H54 (cell line): ENCODE data around the gene HJV.
"Not testable (repeated sequence)": the region's sequence is repeated elsewhere in the genome, so short reads cannot be mapped to it uniquely, and the experiment has no call there.

Experiments used
- DNase-seq: peaks from one replicate; pipeline ENCODE4 v3.0.0; 2011; ENCODE audit warnings: low spot score, mixed read lengths; ENCODE audit not compliant: insufficient read length
- FAIRE-seq: peaks from 3 replicates; lab custom pipeline; 2011; peaks lifted over from hg19 to GRCh38; lab: Jason Lieb, UNC
- POLR2A ChIP-seq: IDR thresholded peaks from 2 replicates; pipeline ENCODE4 v1.6.1; 2011; ENCODE audit warnings: low read depth, mild to moderate bottlenecking, low read length

Gene HJV, protein sequence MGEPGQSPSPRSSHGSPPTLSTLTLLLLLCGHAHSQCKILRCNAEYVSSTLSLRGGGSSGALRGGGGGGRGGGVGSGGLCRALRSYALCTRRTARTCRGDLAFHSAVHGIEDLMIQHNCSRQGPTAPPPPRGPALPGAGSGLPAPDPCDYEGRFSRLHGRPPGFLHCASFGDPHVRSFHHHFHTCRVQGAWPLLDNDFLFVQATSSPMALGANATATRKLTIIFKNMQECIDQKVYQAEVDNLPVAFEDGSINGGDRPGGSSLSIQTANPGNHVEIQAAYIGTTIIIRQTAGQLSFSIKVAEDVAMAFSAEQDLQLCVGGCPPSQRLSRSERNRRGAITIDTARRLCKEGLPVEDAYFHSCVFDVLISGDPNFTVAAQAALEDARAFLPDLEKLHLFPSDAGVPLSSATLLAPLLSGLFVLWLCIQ

DNA sequence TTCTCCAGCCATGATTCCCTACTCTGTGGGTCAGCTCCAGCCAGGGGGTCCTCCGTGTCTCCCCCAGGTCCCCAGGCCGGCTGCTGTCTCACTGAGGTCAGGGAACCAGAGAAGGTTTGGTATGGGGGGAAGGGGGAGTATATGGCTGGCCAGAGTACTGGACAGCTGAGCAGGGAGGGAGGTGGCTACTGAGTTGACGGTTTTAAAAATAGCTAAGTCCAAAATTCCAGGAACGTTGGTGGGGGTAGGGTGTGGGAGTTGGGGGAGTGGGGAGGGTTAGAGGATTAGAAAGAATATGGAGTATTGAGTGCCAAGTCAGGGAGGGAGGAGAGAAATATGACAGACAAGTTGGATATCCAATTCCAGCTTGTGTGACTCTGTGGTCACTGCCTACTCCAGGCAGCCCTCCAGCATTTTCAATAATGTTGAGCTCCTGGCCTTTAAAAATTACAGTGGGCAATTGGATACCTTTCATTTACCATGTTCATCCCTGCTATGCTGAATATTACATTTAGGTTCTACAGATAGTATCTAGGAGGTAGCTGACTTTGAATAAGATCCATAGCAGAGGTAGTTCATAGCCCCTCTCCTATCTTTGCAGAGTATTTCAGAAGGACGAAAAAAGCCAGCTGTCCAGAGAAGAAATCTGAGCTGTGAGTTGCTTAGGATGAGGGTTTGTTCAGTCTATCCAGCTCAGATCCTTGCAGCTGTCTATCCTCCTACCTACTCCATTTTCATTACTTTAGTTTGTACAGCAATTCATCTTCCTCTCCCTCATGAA, at the start of gene HJV:
Gene HJV (minus strand): TSS at position 114 of the 781 bp plus-strand sequence. CDS start 1,504 bp downstream, outside the sequence.
- DNase-seq: no peak
- TF ChIP-seq POLR2A: no peak
- FAIRE-seq: no peak

DNA sequence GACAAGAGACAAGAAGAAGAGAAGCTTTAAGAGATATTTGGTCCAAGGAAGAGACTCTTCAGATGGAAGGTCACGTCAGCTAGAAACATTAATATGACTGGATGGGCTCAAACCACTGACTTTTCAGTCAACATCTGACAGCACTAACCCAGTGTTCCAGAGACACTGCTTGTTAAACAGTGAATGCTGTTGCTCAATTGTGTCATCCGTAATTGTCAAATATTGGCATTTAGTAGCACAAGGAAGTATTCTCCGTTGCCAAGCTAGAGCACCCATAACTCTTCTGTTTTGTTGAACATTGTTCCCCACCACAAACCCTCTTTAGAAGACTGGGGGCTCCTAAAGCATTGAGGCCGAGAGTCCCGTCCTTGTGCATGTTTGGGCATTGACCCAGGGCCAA, 37.6 kb upstream of the HJV start:
- FAIRE-seq, DNase-seq: not testable (repeated sequence)

DNA sequence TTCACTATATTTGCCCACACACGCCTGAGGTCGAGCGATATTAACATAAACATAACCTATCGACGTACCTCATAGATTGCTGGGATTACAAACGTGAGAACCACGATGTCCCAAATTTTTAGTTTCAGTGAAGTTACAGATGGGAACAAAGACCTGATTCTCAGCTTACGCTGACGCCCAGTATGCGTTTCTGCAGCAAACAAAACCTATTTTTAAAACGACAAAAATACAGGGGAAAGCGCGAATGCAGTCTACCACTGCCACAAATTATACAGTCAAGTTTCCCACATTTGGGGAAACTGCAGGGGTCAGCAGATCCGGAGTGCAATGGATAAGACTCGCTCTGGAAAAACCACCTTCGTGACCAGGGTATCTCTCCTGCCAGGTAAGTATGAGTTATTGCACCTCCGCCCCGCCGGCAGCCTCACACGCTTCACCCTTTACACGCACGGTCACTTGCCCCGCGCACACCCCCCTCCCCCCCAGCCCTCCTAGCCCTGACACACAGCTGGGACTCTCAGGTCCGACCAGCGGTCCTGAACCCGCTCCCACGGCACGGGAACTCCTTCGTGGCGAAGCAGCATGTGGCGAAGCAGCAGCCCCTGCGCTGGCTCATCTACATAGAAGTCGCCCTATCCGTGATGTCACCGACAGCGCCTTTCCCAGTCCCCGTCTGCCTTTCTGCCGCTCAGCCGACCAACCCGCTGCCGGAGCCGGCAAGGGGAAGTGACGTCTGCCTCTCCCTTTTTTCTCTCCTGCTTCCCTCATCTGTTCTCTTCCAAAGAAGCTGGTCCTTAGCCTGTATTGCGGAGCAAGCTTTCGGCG, 30.5 kb upstream of the HJV start:
- TF ChIP-seq POLR2A: peak; percentile 99
- FAIRE-seq (peak; percentile 57), DNase-seq (peak; percentile 49)

DNA sequence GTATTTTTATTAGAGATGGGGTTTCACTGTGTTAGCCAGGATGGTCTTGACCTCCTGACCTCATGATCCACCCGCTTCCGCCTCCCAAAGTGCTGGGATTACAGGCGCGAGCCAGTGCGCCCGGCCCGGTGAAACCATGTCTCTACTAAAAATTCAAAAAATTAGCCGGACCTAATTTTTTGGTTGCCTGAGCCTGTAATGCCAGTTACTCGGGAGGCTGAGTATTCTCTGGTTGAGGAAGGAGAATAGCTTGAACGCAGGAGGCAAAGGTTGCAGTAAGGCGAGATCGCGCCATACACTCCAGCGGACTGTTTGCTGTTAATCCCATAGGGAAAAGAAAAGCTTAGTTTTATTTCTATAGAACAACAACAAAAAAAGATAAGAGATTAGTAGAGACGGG, 29.9 kb upstream of the HJV start:
- no peak for TF ChIP-seq POLR2A
- DNase-seq (no peak), FAIRE-seq (no peak)

- FAIRE-seq, DNase-seq: not testable (repeated sequence)
Observed at GRCh38 chr1:146050652-146050963, 29.1 kb upstream of the HJV start.

DNA sequence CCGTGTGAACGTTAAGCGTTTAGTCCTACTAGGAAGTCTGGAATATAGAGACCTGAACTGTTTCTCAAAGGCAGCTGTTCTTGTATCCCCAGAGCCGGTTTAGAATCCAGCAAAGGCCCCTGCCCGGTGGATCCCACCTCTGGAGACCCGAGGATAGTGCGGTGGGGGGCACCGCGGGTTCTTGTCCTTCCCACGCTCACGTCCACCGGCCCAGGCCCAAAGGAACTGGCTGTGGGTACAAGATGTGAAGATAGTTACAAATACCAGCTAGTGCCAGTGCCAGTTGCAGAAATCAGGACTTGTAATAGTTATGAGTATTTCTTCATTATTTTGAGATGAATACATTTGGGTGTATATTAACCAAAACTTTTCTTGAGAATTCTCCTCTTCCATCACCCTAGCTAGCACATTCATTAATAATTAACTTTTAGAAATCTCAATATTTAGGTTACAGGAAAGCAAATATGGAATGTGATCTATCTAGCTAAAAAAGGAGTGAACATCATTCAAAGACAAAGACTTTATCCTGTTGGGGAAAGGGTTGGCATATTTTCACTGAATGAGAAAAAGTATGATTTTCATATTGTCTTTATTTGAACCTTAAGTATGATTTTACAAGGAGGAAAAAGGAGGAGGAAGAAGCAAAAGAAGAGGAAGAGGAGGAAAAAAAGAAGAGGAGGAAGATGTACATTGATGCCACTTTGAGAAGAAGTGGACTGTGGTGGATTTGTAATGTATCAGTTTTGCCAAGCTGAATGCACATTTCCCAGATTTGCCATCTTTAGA, 28.5 kb upstream of the HJV start:
- not testable (repeated sequence) for FAIRE-seq, DNase-seq

GRCh38 chr1:146049436-146049835, 27.9 kb upstream of the HJV start:
- no peak for TF ChIP-seq POLR2A
- no peak for DNase-seq
- FAIRE-seq: no peak

GRCh38 chr1:146048514-146049115, 27.1 kb upstream of the HJV start:
- FAIRE-seq, DNase-seq: not testable (repeated sequence)

DNA sequence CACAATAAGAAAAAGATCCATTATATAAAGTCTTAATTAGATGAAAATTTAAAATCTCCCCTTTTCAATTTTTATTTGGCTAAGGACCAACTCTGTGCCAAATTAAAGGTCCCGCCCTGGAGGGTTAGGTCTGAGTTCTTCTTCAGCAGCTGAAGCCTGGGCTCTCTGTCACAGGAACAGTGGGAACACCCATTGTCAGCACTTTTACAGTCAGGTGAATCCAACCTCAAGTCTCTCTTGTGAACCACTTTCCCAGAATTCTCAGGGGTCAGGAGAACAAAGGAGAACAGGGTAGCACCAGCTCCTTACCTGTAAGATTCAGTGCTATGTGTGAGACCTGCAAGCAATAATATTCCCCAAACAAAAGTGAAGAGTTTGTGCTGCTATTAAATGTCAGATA, 25.1 kb upstream of the HJV start:
- DNase-seq: no peak
- no peak for FAIRE-seq
- TF ChIP-seq POLR2A: no peak

DNA sequence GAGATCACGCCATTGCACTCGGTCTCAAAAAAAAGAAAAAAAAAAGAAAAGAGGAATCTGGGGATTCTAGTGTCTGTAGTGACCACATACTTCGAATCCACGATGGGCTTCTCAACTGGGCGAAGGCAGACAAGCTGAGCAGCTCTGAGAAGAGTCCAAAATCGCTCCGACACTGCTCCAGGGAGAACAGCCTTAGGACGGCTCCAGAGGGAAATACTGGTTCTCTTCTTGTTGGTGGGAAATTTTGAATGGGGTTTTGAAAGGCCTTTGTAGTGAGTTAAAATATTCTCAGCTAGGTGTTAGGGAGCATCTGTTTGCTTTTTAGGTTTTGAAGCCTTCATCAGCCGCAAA, 18.3 kb upstream of the HJV start:
- DNase-seq (no peak), FAIRE-seq (no peak)
- TF ChIP-seq POLR2A: no peak

- no peak for DNase-seq
- no peak for TF ChIP-seq POLR2A
- FAIRE-seq: no peak
Observed at GRCh38 chr1:146036965-146037646, 15.6 kb upstream of the HJV start.

DNA sequence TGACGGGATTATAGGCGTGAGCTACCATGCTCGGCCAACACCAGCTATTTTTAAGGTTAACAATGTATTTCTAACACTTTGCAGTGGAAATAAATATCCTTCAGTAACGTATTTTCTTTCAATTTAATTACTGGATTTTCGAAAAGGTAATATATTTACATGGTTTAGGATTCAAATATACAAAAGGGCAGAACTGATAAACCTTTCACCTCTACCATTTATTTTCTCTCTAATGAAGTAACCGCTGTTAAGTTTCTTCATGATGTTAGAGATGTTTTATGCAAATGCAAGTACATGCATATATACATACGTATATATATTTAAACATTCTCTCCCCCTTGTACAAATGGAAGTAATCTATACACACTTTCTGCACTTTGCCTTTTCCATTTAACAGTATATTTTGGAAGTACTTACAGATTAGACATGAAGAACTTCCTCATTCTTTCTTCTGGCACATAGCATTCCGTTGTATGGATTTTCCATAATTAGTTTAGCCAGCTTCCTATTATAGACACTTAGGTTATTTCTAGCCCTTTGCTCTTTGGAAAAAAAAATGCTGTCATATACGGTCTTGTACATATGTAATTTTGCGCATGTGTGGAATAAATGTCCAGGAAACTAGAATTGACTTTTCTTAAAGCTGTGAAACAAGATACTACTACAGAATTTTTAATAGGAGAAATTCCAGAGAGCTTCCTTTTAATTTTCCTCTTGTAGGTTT, 14.9 kb upstream of the HJV start:
- TF ChIP-seq POLR2A: no peak
- DNase-seq (no peak), FAIRE-seq (no peak)
